ENCODE results near the gene ZNF441. TPM values are rescaled to one million over a fixed set of nuclear protein-coding genes. Genes with fewer than 3 reads are reported as not detected.

The ZNF441 gene
- total and polyA plus RNA-seq, 2 of the 13 experiments (the other 11 are each of a cell fraction or from before 2014, with no cell fraction given): 2.8 to 10.0 TPM

DNA sequence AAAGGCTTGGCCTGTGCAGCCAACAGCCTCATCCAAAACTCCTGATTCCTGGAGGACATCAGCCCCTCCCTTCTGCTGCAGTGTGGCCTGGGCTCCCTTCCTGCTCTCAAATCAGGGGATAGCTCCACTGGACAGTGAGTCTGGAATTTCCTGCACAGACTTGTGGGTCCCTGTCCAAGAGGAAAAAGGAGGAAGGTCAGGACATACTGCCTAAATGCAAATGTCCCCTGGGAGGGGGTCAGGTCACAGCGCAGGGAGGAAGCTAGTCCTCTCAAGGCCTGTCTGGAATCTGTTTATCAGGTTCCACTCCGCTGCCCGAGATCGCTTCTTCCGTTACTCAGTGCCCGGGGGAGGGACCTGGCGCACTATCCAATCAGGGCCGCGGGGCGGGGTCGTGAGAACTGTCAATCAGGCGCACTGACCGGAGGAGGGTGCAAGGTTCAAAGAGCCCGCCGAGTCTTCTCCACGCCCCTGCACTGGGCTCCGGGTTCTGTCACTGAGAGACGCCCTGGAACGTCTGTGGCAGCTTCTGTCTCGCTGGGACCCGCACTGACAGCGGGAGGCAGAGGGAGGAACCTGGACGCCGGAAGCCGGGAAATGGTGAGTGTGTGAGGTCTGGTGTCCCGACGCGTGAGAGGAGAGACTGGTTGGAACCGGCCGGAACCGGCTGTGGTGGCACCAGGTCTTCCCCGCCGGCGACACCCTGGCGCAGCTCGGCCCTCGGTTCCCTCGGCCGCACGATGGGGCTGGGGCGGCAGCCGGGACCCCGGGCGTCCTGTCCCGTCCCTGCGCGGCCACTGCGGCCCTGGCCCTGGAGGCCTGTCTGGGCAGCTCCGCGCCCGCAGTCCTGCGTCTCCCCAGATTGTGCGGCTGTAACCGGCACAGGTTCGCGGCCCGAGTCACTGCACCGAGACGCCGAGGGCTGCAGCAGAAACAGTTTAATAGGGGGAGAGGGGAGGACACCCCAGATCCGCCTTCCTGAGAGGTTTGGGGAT lies at the start of gene ZNF441 (continued):
- TF ChIP-seq, protein P1, sequence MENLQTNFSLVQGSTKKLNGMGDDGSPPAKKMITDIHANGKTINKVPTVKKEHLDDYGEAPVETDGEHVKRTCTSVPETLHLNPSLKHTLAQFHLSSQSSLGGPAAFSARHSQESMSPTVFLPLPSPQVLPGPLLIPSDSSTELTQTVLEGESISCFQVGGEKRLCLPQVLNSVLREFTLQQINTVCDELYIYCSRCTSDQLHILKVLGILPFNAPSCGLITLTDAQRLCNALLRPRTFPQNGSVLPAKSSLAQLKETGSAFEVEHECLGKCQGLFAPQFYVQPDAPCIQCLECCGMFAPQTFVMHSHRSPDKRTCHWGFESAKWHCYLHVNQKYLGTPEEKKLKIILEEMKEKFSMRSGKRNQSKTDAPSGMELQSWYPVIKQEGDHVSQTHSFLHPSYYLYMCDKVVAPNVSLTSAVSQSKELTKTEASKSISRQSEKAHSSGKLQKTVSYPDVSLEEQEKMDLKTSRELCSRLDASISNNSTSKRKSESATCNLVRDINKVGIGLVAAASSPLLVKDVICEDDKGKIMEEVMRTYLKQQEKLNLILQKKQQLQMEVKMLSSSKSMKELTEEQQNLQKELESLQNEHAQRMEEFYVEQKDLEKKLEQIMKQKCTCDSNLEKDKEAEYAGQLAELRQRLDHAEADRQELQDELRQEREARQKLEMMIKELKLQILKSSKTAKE (CRISPR knock-in tag; IDR thresholded peaks at IDR 0.05; ENCODE audit: borderline replicate concordance): peak; percentile 60; the same call in 1 of the 2 replicates
- TF ChIP-seq NFYB (CRISPR knock-in tag; IDR thresholded peaks at IDR 0.05) (peak; percentile 94), NPAS2 (CRISPR knock-in tag; IDR thresholded peaks at IDR 0.05; ENCODE audit: borderline replicate concordance) (no peak), ZNF7 (CRISPR knock-in tag; IDR thresholded peaks at IDR 0.05) (no peak), ZFP1 (CRISPR knock-in tag; IDR thresholded peaks at IDR 0.05) (no peak), ETV5 (CRISPR knock-in tag; IDR thresholded peaks at IDR 0.05; ENCODE audit: borderline replicate concordance) (peak; percentile 52; the same call in 1 of the 2 replicates), MXI1 (IDR thresholded peaks at IDR 0.05; ENCODE audit: borderline replicate concordance, low read depth, low read length) (peak; percentile 95; the same call in 1 of the 3 replicates), SP1 (IDR thresholded peaks at IDR 0.05) (no peak), SP1 (CRISPR knock-in tag; IDR thresholded peaks at IDR 0.05) (peak; percentile 89), ZNF30 (CRISPR knock-in tag; IDR thresholded peaks at IDR 0.05) (peak; percentile 78; the same call in 1 of the 2 replicates), SATB2 (CRISPR knock-in tag; IDR thresholded peaks at IDR 0.05) (no peak), MIER2 (CRISPR knock-in tag; IDR thresholded peaks at IDR 0.05) (no peak), MIER3 (CRISPR knock-in tag; IDR thresholded peaks at IDR 0.05; ENCODE audit: borderline replicate concordance) (peak; percentile 35; the same call in 1 of the 2 replicates), KAT7 (CRISPR knock-in tag; IDR thresholded peaks at IDR 0.05; ENCODE audit: borderline replicate concordance) (0 out of 2 replicates have a peak, but pooled peaks have one; percentile 30), AHR (CRISPR knock-in tag; IDR thresholded peaks at IDR 0.05) (no peak), YEATS4 (CRISPR knock-in tag; IDR thresholded peaks at IDR 0.05; ENCODE audit: borderline replicate concordance) (peak; percentile 71), MYC (CRISPR knock-in tag; IDR thresholded peaks at IDR 0.05; ENCODE audit: borderline replicate concordance) (peak; percentile 17; the same call in 1 of the 2 replicates), SKI (IDR thresholded peaks at IDR 0.05; ENCODE audit: partially characterized antibody) (peak; percentile 95), MAZ (IDR thresholded peaks at IDR 0.05; ENCODE audit: borderline replicate concordance, low read depth, low read length) (peak; percentile 49; the same call in 1 of the 2 replicates), MAZ (CRISPR knock-in tag; IDR thresholded peaks at IDR 0.05; ENCODE audit: low read depth) (peak; percentile 80; the same call in 1 of the 2 replicates), BCL6 (CRISPR knock-in tag; IDR thresholded peaks at IDR 0.05) (0 out of 2 replicates have a peak, but pooled peaks have one; percentile 12), ZNF354B (CRISPR knock-in tag; IDR thresholded peaks at IDR 0.05) (0 out of 2 replicates have a peak, but pooled peaks have one; percentile 0), ZNF761 (CRISPR knock-in tag; conservative IDR thresholded peaks at IDR 0.05) (peak; percentile 23; the same call in 1 of the 2 replicates), ZNF34 (CRISPR knock-in tag; IDR thresholded peaks at IDR 0.05; ENCODE audit: borderline replicate concordance) (peak; percentile 76), RFX1 (IDR thresholded peaks at IDR 0.05) (no peak)
- TF ChIP-seq, protein P2, sequence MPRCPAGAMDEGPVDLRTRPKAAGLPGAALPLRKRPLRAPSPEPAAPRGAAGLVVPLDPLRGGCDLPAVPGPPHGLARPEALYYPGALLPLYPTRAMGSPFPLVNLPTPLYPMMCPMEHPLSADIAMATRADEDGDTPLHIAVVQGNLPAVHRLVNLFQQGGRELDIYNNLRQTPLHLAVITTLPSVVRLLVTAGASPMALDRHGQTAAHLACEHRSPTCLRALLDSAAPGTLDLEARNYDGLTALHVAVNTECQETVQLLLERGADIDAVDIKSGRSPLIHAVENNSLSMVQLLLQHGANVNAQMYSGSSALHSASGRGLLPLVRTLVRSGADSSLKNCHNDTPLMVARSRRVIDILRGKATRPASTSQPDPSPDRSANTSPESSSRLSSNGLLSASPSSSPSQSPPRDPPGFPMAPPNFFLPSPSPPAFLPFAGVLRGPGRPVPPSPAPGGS (CRISPR knock-in tag; IDR thresholded peaks at IDR 0.05): peak; percentile 87; the same call in 1 of the 2 replicates
- TF ChIP-seq, protein P3, sequence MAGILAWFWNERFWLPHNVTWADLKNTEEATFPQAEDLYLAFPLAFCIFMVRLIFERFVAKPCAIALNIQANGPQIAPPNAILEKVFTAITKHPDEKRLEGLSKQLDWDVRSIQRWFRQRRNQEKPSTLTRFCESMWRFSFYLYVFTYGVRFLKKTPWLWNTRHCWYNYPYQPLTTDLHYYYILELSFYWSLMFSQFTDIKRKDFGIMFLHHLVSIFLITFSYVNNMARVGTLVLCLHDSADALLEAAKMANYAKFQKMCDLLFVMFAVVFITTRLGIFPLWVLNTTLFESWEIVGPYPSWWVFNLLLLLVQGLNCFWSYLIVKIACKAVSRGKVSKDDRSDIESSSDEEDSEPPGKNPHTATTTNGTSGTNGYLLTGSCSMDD (CRISPR knock-in tag; IDR thresholded peaks at IDR 0.05): no peak

Data from HepG2 (cell line).